RWPE1 (cell line): ENCODE measurements around the gene CHCHD6.

Experiments used
- CTCF ChIA-PET: fragments of 350-600 bp; sonication (Branson Sonifier 250); formaldehyde crosslinking; extraction: SDS; loops from one replicate; lab custom pipeline; 2021; lab: Yijun Ruan, JAX
- POLR2A ChIA-PET: fragments of 400-600 bp; formaldehyde crosslinking; extraction: SDS; loops from one replicate; lab custom pipeline; 2020; ENCODE audit warnings: antibody characterized with exemption; ENCODE audit not compliant: low non-redundant PET; lab: Yijun Ruan, JAX
- DNase-seq: peaks from one replicate; pipeline ENCODE4 v3.0.0; 2012; ENCODE audit warnings: low spot score
- H3K27ac ChIP-seq: fragments of 450-650 bp; 2 replicates; pipeline ENCODE4 v1.5.1; 2017
- TF ChIP-seq, protein P1 (sequence below): fragments of 450-650 bp; conservative IDR thresholded peaks from 2 replicates; pipeline ENCODE4 v1.5.1; 2017; ENCODE audit warnings: low read depth, mild to moderate bottlenecking

The CHCHD6 gene

DNA sequence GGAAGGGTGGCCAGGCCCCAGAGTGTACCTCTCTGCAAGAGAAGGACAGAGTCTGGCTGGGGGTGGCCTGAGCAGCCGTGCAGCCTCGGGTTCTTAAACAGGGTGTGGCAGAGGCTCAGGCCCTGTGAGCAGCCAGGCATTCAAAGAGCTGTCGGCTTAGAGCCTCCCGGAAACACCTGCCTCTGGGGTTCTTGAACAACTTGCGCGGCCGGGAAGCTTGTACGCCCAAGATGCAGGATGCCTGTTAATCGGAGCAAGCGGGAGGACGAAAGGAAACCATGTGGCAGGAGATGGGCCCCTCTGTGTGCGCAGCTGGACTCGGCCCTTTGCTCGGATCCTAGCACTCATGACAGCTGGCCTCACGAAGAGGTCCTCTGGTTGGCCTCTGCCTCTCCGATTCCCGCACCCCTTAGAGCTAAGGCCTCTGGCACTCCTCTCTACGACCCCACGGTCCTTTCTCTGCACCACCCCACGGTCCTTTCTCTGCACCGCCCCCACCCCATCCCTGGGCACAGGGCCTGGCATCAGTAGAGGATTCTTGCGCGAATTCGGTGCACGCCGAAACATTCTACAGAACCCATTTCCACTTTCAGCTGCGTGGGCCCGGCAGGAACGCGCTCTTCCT, 25.2 kb upstream of the CHCHD6 start:
- DNase-seq = no peak
- POLR2A ChIA-PET = no interaction called here
- H3K27ac ChIP-seq = no peak overlapping the region
- CTCF ChIA-PET = interaction anchor here (0.7 to 1.3 kb wide), 5 partner anchors 11 to 1057 kb away, joined by 3 to 8 read pairs (median 3); no protein-coding TSS in a partner anchor
- TF ChIP-seq, protein P1, sequence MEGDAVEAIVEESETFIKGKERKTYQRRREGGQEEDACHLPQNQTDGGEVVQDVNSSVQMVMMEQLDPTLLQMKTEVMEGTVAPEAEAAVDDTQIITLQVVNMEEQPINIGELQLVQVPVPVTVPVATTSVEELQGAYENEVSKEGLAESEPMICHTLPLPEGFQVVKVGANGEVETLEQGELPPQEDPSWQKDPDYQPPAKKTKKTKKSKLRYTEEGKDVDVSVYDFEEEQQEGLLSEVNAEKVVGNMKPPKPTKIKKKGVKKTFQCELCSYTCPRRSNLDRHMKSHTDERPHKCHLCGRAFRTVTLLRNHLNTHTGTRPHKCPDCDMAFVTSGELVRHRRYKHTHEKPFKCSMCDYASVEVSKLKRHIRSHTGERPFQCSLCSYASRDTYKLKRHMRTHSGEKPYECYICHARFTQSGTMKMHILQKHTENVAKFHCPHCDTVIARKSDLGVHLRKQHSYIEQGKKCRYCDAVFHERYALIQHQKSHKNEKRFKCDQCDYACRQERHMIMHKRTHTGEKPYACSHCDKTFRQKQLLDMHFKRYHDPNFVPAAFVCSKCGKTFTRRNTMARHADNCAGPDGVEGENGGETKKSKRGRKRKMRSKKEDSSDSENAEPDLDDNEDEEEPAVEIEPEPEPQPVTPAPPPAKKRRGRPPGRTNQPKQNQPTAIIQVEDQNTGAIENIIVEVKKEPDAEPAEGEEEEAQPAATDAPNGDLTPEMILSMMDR = no peak

DNA sequence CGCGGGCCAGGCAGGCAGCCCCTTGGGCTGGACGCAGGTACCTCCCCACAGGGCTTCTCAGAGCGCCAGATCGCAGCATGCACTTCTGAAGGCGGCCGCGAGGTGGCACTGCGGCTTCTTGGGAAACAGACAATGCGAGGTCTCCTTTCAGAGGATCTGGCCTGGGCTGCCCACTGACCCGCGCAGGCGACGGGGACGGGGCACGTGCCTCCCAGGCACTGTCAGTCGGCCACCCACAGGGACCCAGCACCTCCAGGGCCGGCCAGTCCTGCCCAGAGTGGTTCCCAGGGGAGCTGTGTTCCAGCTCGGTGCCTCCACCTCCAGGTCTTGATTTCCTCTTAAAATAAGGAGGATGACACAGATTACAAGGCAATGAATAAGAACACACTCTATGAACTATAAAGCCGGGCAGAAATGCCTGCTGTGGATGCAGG, 24.7 kb upstream of the CHCHD6 start:
- CTCF ChIA-PET = interaction anchor here (0.6 to 1.3 kb wide), 12 partner anchors 10 to 869 kb away, joined by 3 to 8 read pairs (median 4); no protein-coding TSS in a partner anchor
- peak; percentile 57 for DNase-seq
- no peak overlapping the region for H3K27ac ChIP-seq
- TF ChIP-seq, protein P1 = peak; percentile 95
- POLR2A ChIA-PET = no interaction called here

DNA sequence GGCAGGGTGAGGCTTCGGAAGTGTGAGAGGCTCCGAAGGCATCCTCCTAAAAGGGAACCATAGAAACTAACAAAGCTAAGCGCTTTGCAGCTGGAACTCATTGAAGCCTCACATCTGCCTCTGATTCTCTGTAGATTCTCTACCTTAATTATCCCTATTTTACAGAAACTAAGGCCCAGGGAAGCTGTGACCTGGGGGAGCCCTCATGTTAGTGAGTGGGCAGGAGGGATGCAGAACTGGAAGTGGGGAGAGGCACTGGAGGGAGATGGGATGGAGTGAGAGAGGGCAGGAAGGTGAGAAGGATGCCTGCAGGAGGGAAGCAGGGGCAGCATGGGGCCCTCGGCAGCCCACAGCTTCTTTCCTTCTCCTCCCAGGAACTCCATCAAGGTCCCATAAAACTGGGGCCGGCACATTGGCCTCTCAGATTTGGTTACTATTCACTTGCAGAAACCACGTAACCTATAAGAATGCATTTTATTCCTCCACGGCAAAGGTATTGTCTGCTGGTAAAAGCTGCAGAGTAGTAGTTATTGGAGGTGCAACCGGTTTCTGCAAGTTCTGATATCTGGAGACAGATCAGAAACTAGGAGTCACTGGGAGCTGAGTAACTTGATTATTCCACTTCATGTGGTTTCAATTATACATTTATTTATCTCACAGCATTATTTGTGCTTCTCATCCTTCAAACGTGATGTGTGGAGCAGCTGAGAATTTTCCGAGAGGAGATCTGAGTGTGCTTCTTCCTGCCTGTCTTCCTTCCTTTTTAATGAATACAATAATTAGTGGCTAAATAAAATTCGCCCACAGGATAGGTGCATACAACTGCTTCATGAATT, 24.0 kb upstream of the CHCHD6 start:
- DNase-seq = no peak
- ChIA-PET CTCF (interaction anchor here (0.6 to 1.1 kb wide), 15 partner anchors 10 to 868 kb away, joined by 3 to 7 read pairs (median 3); partner anchors contain the start of gene PLXNA1), POLR2A (no interaction called here)
- no peak overlapping the region for H3K27ac ChIP-seq
- TF ChIP-seq, protein P1 = no peak

DNA sequence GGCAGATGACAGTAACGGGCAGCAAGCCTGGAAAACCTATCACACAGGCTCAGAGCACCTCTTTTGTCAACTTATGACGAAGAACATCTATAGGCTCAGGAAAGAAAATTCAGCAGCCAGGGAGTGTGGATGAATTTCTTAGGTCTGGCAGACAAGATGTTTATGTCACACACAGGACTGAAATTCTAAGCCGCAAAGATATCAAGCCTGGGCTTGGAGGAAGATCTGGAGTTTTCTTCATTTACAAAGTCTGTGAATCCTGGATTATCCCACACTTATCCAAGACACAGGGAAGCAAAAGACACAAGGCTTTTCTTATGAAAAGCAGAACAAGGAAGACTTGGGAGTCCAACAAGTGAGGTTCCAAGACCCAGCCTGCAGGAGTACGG, 23.4 kb upstream of the CHCHD6 start:
- TF ChIP-seq, protein P1 = no peak
- H3K27ac ChIP-seq = no peak overlapping the region
- ChIA-PET POLR2A (no interaction called here), CTCF (interaction anchor here (1.1 kb wide), 1 partner anchor 775 kb away, joined by 3 read pairs; no protein-coding TSS in a partner anchor)
- no peak for DNase-seq

DNA sequence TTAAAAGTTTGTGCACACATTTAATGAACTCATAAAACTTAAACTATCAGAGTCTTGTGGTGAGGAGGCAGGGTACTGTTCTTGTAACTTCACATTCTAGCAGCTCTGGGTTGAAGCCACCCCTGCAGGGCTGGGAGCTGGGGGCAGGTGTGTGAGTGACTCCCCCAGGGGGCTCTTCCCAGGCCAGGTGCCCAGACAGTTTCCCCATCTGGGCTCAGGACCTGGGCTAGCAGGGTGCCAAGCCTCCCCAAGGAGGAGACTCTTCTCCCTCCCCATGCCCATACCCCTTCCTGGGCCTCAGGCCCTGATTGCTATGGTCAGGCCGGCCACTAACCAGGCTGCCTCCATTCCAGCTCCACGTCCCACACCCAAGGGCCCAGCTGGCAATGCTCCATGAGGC, 22.0 kb upstream of the CHCHD6 start:
- no peak for DNase-seq
- ChIA-PET CTCF (interaction anchor here (0.9 to 1.4 kb wide), 3 partner anchors 11 to 320 kb away, joined by 3 to 5 read pairs (median 4); no protein-coding TSS in a partner anchor), POLR2A (no interaction called here)
- TF ChIP-seq, protein P1 = no peak
- H3K27ac ChIP-seq = no peak overlapping the region

DNA sequence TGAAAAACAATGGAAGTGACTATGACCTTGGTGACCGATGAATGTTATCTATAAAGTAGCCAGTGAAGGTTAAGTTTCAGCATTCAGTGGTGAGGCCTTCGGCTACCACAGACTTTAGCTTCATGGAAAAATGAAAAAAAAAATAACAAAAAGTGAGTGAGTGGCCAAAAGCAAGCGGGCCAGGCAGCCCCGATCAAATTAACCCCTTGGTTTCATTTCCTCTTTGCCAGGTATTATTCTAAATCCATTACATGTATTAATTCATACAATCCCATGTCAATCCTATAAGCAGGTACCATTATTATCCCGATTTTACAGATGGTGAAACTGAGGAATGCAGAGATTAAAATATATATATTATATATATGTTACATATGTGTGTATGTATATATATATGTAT, 21.0 kb upstream of the CHCHD6 start:
- ChIA-PET CTCF (interaction anchor here (0.8 to 1.9 kb wide), 3 partner anchors 57 to 865 kb away, joined by 3 to 5 read pairs (median 4); no protein-coding TSS in a partner anchor), POLR2A (no interaction called here)
- no peak overlapping the region for H3K27ac ChIP-seq
- TF ChIP-seq, protein P1 = no peak
- no peak for DNase-seq
